HCT116 (cell line): Measurements from ENCODE around the gene ATP8A1. TPM values are rescaled to one million over a fixed set of nuclear protein-coding genes. Genes with fewer than 3 reads are reported as not detected.

Source experiments
- ATAC-seq: fragments of 200-7000 bp; cut with Tn5 transposase; 2 replicates; pipeline ENCODE4 v1.9.1; 2020; ENCODE audit warnings: mild to moderate bottlenecking, moderate library complexity
- BruUV-seq: library from RNA; stranded (reverse); fragments of 400-500 nt; replicated peaks from 2 replicates; lab custom pipeline; 2021; lab: Mats Ljungman, UMichigan
- CTCF ChIA-PET: fragments of 300-600 bp; sonication (Branson Sonifier 250); formaldehyde crosslinking; loops from one replicate; lab custom pipeline; 2021; ENCODE audit warnings: antibody characterized with exemption; lab: Charles Lee
- POLR2A ChIA-PET: fragments of 300-600, 350-600 bp; sonication (Branson Sonifier 250); formaldehyde crosslinking; loops from one replicate; lab custom pipeline; 2021; ENCODE audit warnings: antibody characterized with exemption; lab: Charles Lee
- RAD21 ChIA-PET, 2 experiments: fragments of 300-600 bp; sonication (Branson Sonifier 250); formaldehyde crosslinking; loops; one replicate each; lab custom pipeline; 2023; ENCODE audit warnings: low total read pairs in 2 of 2; ENCODE audit not compliant: uncharacterized antibody in 2 of 2, unreplicated experiment in 2 of 2, low non-redundant PET in 1 of 2; lab: Charles Lee
- DNase-seq: peaks from one replicate; pipeline ENCODE4 v3.0.0-alpha.2; 2010; ENCODE audit warnings: low read depth, low spot score
- H2AFZ ChIP-seq: fragments of 200-600 bp; shearing (Covaris generic), sonication (generic); 2 replicates; pipeline ENCODE4 v1.6.1; 2017; ENCODE audit warnings: low read depth, mixed run types, mixed read lengths, antibody characterized with exemption, low read length; ENCODE audit not compliant: poor library complexity, severe bottlenecking
- H3K27ac ChIP-seq: 2 replicates; pipeline ENCODE4 v1.5.1; 2012; ENCODE audit warnings: low read depth, low read length
- H3K27me3 ChIP-seq: fragments of 200-600 bp; sonication (generic); 2 replicates; pipeline ENCODE4 v1.6.1; 2016; ENCODE audit warnings: mixed run types, low read length, mixed read lengths; ENCODE audit not compliant: insufficient read depth
- H3K36me3 ChIP-seq, 2 experiments: fragments of 200-500 bp in 1 of 2; fragments of 200-600 bp in 1 of 2; sonication (Bioruptor generic) in 1 of 2; sonication (generic) in 1 of 2; 2 replicates each; pipeline versions ENCODE4 v1.5.1 to v1.6.1; 2014 to 2016; ENCODE audit warnings: low read length in 2 of 2, inconsistent platforms in 1 of 2, mixed read lengths in 1 of 2, mixed run types in 1 of 2; ENCODE audit not compliant: insufficient read depth in 2 of 2, control insufficient read depth in 1 of 2
- H3K4me1 ChIP-seq, 2 experiments: fragments of 200-600 bp in 1 of 2; sonication (generic) in 1 of 2; 2 replicates each; pipeline versions ENCODE4 v1.5.1 to v1.6.1; 2012 to 2017; ENCODE audit warnings: low read length in 2 of 2, inconsistent platforms in 1 of 2, mild to moderate bottlenecking in 1 of 2, mixed read lengths in 1 of 2, mixed run types in 1 of 2, moderate library complexity in 1 of 2; ENCODE audit not compliant: insufficient read depth in 2 of 2, control insufficient read depth in 1 of 2
- H3K4me2 ChIP-seq: fragments of 200-600 bp; sonication (generic); 2 replicates; pipeline ENCODE4 v1.6.1; 2017; ENCODE audit warnings: mixed run types, low read length, mixed read lengths
- H3K4me3 ChIP-seq, 2 experiments: fragments of 200-600 bp in 1 of 2; sonication (generic) in 1 of 2; replicated peaks in 1 of 2; 2 replicates each; pipeline ENCODE4 v1.5.1; 2011 to 2016; ENCODE audit warnings: low read length in 2 of 2, control low read depth in 1 of 2, low read depth in 1 of 2, mild to moderate bottlenecking in 1 of 2, mixed read lengths in 1 of 2, mixed run types in 1 of 2
- H3K79me2 ChIP-seq: fragments of 200-600 bp; sonication (generic); 2 replicates; pipeline ENCODE4 v1.6.1; 2017; ENCODE audit warnings: mild to moderate bottlenecking, mixed run types, low read length, moderate library complexity, mixed read lengths; ENCODE audit not compliant: insufficient read depth
- H3K9ac ChIP-seq: fragments of 200-600 bp; sonication (generic); 2 replicates; pipeline ENCODE4 v1.6.1; 2016; ENCODE audit warnings: low read length, mixed read lengths
- H3K9me2 ChIP-seq: fragments of 200-600 bp; sonication (generic), shearing (Covaris generic); 2 replicates; pipeline ENCODE4 v1.6.1; 2017; ENCODE audit warnings: mixed run types, mild to moderate bottlenecking, moderate library complexity; ENCODE audit not compliant: insufficient read depth
- H3K9me3 ChIP-seq, 2 experiments: fragments of 200-500 bp in 1 of 2; fragments of 200-600 bp in 1 of 2; sonication (Bioruptor generic) in 1 of 2; sonication (generic) in 1 of 2; 2 replicates each; pipeline ENCODE4 v1.6.1; 2014 to 2017; ENCODE audit warnings: low read length in 2 of 2, mixed read lengths in 2 of 2, inconsistent platforms in 1 of 2, low read depth in 1 of 2, mild to moderate bottlenecking in 1 of 2, mixed run types in 1 of 2, moderate library complexity in 1 of 2; ENCODE audit not compliant: control insufficient read depth in 1 of 2, insufficient read depth in 1 of 2
- H4K20me1 ChIP-seq: fragments of 200-600 bp; sonication (generic), shearing (Covaris generic); 2 replicates; pipeline ENCODE4 v1.6.1; 2017; ENCODE audit warnings: mixed run types, mild to moderate bottlenecking, moderate library complexity; ENCODE audit not compliant: insufficient read depth
- ATF3 ChIP-seq: IDR thresholded peaks from 2 replicates; pipeline ENCODE4 v1.6.1; 2012
- EGR1 ChIP-seq: IDR thresholded peaks from 2 replicates; pipeline ENCODE4 v1.6.1; 2012; ENCODE audit warnings: low read depth
- ELF1 ChIP-seq: IDR thresholded peaks from 2 replicates; pipeline ENCODE4 v1.6.1; 2012; ENCODE audit warnings: low read depth, borderline replicate concordance
- EZH2 ChIP-seq: fragments of 200-600 bp; sonication (generic); IDR thresholded peaks from 2 replicates; pipeline ENCODE4 v1.6.1; 2017; ENCODE audit warnings: antibody characterized with exemption, mixed run types
- EZH2phosphoT487 ChIP-seq: fragments of 200-600 bp; IDR thresholded peaks from 2 replicates; pipeline ENCODE4 v1.6.1; 2018; ENCODE audit warnings: antibody characterized with exemption, borderline replicate concordance
- FOSL1 ChIP-seq: IDR thresholded peaks from 2 replicates; pipeline ENCODE4 v1.6.1; 2012; ENCODE audit warnings: low read depth
- POLR2AphosphoS5 ChIP-seq: IDR thresholded peaks from 2 replicates; pipeline ENCODE4 v1.6.1; 2011; ENCODE audit warnings: mild to moderate bottlenecking, low read depth, low read length, moderate library complexity
- RAD21 ChIP-seq: IDR thresholded peaks from 2 replicates; pipeline ENCODE4 v1.6.1; 2012; ENCODE audit warnings: low read depth, mild to moderate bottlenecking
- REST ChIP-seq: IDR thresholded peaks from 2 replicates; pipeline ENCODE4 v1.6.1; 2012; ENCODE audit warnings: low read depth
- SIN3A ChIP-seq: IDR thresholded peaks from 2 replicates; pipeline ENCODE4 v1.6.1; 2012; ENCODE audit warnings: low read depth
- SP1 ChIP-seq: IDR thresholded peaks from 2 replicates; pipeline ENCODE4 v1.6.1; 2012; ENCODE audit warnings: low read depth
- SRF ChIP-seq: IDR thresholded peaks from 2 replicates; pipeline ENCODE4 v1.6.1; 2012; ENCODE audit warnings: low read depth
- TCF7L2 ChIP-seq: IDR thresholded peaks from 2 replicates; pipeline ENCODE4 v1.7.0; 2011; ENCODE audit warnings: borderline replicate concordance, inconsistent platforms; ENCODE audit not compliant: insufficient read depth, insufficient read length; ENCODE audit errors: extremely low read depth
- YY1 ChIP-seq: IDR thresholded peaks from 2 replicates; pipeline ENCODE4 v1.6.1; 2011; ENCODE audit warnings: low read length, low read depth, moderate library complexity, mild to moderate bottlenecking; ENCODE audit not compliant: insufficient replicate concordance; ENCODE audit errors: extremely low read depth
- ZBTB33 ChIP-seq: IDR thresholded peaks from 2 replicates; pipeline ENCODE4 v1.6.1; 2011; ENCODE audit warnings: mild to moderate bottlenecking, low read length, moderate library complexity; ENCODE audit not compliant: insufficient replicate concordance; ENCODE audit errors: extremely low read depth
- ZFX ChIP-seq: fragments of 450-650 bp; IDR thresholded peaks from 2 replicates; pipeline ENCODE4 v1.6.1; 2017
- ZNF274 ChIP-seq: fragments of 200-500 bp; sonication (Bioruptor generic); IDR thresholded peaks from 2 replicates; pipeline ENCODE4 v1.6.1; 2014; ENCODE audit warnings: mild to moderate bottlenecking, low read depth, low read length, inconsistent platforms
- intact Hi-C: fragments of 100-400 bp; cut with micrococcal nuclease; formaldehyde crosslinking; loops from 2 replicates; pipeline ENCODE4 v1.10.0; 2022
- total RNA-seq: library from RNA; stranded (reverse); gene quantifications from one replicate; pipeline ENCODE4 v1.2.1, GENCODE V29; 2021; ENCODE audit not compliant: unreplicated experiment

Gene ATP8A1
- total RNA-seq, 1 experiment from 2014 or later: 1.9 TPM

GRCh38 chr4:42398171-42398870 is 258.6 kb downstream of the ATP8A1 start:
- Histone ChIP-seq H3K27ac (no peak overlapping the region), H3K4me2 (no peak overlapping the region), H3K9me2 (no peaks in the 10 kb centered on the region), H3K9ac (no peak overlapping the region), H3K4me1 (no peaks in the 10 kb centered on the region), H4K20me1 (no peaks in the 10 kb centered on the region), H3K36me3 (no peaks in the 10 kb centered on the region), H3K9me3 (no peaks in the 10 kb centered on the region), H3K79me2 (no peaks in the 10 kb centered on the region), H2AFZ (no peak overlapping the region), H3K4me3 (no peak overlapping the region), H3K27me3 (no peaks in the 10 kb centered on the region)
- no peak for TF ChIP-seq EGR1
- no peak for TF ChIP-seq ELF1
- no peak for TF ChIP-seq FOSL1
- no peak for TF ChIP-seq ZBTB33
- no peak for TF ChIP-seq TCF7L2
- TF ChIP-seq RAD21: no peak
- no peak for TF ChIP-seq EZH2
- no peak for TF ChIP-seq EZH2phosphoT487
- TF ChIP-seq POLR2AphosphoS5: no peak
- TF ChIP-seq REST: no peak
- TF ChIP-seq ZNF274: no peak
- TF ChIP-seq SIN3A: no peak
- TF ChIP-seq SRF: no peak
- TF ChIP-seq ATF3: no peak
- no peak for TF ChIP-seq YY1
- no peak for TF ChIP-seq SP1
- TF ChIP-seq ZFX: no peak
- no TSS peak for BruUV-seq
- DNase-seq (no peak), ATAC-seq (no peak)
- ChIA-PET POLR2A (no interaction called here), CTCF (no interaction called here), RAD21 (no interaction called here)
- intact Hi-C loops: no loop called here
